Neural cell (in vitro differentiated cells): Measurements from ENCODE around the gene ANKRD42. TPM values are rescaled to one million over a fixed set of nuclear protein-coding genes. Genes with fewer than 3 reads are reported as not detected.

Experiments
- H2AFZ ChIP-seq: fragments of 200-600, 300-800 bp; sonication (generic), shearing (Covaris generic); 2 replicates; pipeline ENCODE4 v1.6.0; 2014; ENCODE audit warnings: low read depth, mild to moderate bottlenecking, antibody characterized with exemption, low read length, moderate library complexity
- H3F3A ChIP-seq: fragments of 200-600 bp; shearing (Covaris generic); 2 replicates; pipeline ENCODE4 v1.6.1; 2016; ENCODE audit warnings: mild to moderate bottlenecking, moderate library complexity, mixed read lengths, antibody characterized with exemption, low read length; ENCODE audit not compliant: insufficient read depth, poor library complexity, severe bottlenecking
- H3K27ac ChIP-seq: fragments of 200-600, 300-800 bp; sonication (generic), shearing (Covaris generic); 2 replicates; pipeline ENCODE4 v1.5.1; 2014; ENCODE audit warnings: mild to moderate bottlenecking, low read length, moderate library complexity
- H3K27me3 ChIP-seq: fragments of 300-800, 200-600 bp; sonication (generic), shearing (Covaris generic); 2 replicates; pipeline ENCODE4 v1.6.0; 2014; ENCODE audit warnings: mild to moderate bottlenecking, low read depth, low read length, moderate library complexity; ENCODE audit not compliant: insufficient read depth
- H3K36me3 ChIP-seq: fragments of 300-800, 200-600 bp; sonication (generic), shearing (Covaris generic); 2 replicates; pipeline ENCODE4 v1.5.1; 2014; ENCODE audit warnings: mild to moderate bottlenecking, antibody characterized with exemption, low read length, moderate library complexity; ENCODE audit not compliant: insufficient read depth
- H3K4me2 ChIP-seq: fragments of 300-800, 200-600 bp; sonication (generic), shearing (Covaris generic); 2 replicates; pipeline ENCODE4 v1.6.0; 2014; ENCODE audit warnings: mild to moderate bottlenecking, low read length
- H3K4me3 ChIP-seq: fragments of 300-800, 200-600 bp; sonication (generic), shearing (Covaris generic); 2 replicates; pipeline ENCODE4 v1.5.1; 2014; ENCODE audit warnings: mild to moderate bottlenecking, low read length, moderate library complexity
- H3K79me2 ChIP-seq: fragments of 200-600 bp; shearing (Covaris generic); replicated peaks from 2 replicates; pipeline ENCODE4 v1.6.0; 2014; ENCODE audit warnings: mild to moderate bottlenecking, low read length, moderate library complexity; ENCODE audit not compliant: insufficient read depth
- H3K9ac ChIP-seq: fragments of 300-800, 200-600 bp; sonication (generic), shearing (Covaris generic); 2 replicates; pipeline ENCODE4 v1.6.1; 2016; ENCODE audit warnings: mild to moderate bottlenecking, low read length, mixed read lengths
- H3K9me2 ChIP-seq: fragments of 200-600 bp; shearing (Covaris generic); 2 replicates; pipeline ENCODE4 v1.6.1; 2016; ENCODE audit warnings: mild to moderate bottlenecking, low read length, mixed read lengths; ENCODE audit not compliant: insufficient read depth
- H3K9me3 ChIP-seq: fragments of 200-600, 300-800 bp; sonication (generic), shearing (Covaris generic); 2 replicates; pipeline ENCODE4 v1.6.1; 2016; ENCODE audit warnings: mild to moderate bottlenecking, mixed run types, low read length, moderate library complexity, mixed read lengths
- H4K20me1 ChIP-seq: fragments of 200-600 bp; shearing (Covaris generic); 2 replicates; pipeline ENCODE4 v1.6.1; 2016; ENCODE audit warnings: mild to moderate bottlenecking, mixed run types; ENCODE audit not compliant: insufficient read depth
- CTCF ChIP-seq: fragments of 450-650 bp; IDR thresholded peaks from 2 replicates; pipeline ENCODE4 v1.5.1; 2014; ENCODE audit warnings: antibody characterized with exemption, mild to moderate bottlenecking, moderate library complexity; ENCODE audit not compliant: poor library complexity, severe bottlenecking
- EP300 ChIP-seq: fragments of 450-650 bp; conservative IDR thresholded peaks from 2 replicates; pipeline ENCODE4 v1.6.1; 2014; ENCODE audit warnings: antibody characterized with exemption, mild to moderate bottlenecking, moderate library complexity; ENCODE audit not compliant: poor library complexity, severe bottlenecking
- EZH2 ChIP-seq: fragments of 200-600, 300-800 bp; shearing (Covaris generic), sonication (generic); IDR thresholded peaks from 2 replicates; pipeline ENCODE4 v1.6.1; 2014; ENCODE audit warnings: antibody characterized with exemption, low read length, borderline replicate concordance, mild to moderate bottlenecking; ENCODE audit not compliant: insufficient read depth, poor library complexity, severe bottlenecking
- MXI1 ChIP-seq: fragments of 450-650 bp; conservative IDR thresholded peaks from 2 replicates; pipeline ENCODE4 v1.6.1; 2014; ENCODE audit warnings: antibody characterized with exemption, mild to moderate bottlenecking; ENCODE audit not compliant: poor library complexity, severe bottlenecking
- POLR2AphosphoS5 ChIP-seq: IDR thresholded peaks from 2 replicates; pipeline ENCODE4 v1.6.1; 2012
- RAD21 ChIP-seq: fragments of 450-650 bp; conservative IDR thresholded peaks from 2 replicates; pipeline ENCODE4 v1.6.1; 2014; ENCODE audit warnings: antibody characterized with exemption, mild to moderate bottlenecking, moderate library complexity
- SMC3 ChIP-seq: fragments of 450-650 bp; conservative IDR thresholded peaks from 2 replicates; pipeline ENCODE4 v1.6.1; 2014; ENCODE audit warnings: antibody characterized with exemption, mild to moderate bottlenecking, moderate library complexity; ENCODE audit not compliant: poor library complexity
- TAF1 ChIP-seq: IDR thresholded peaks from 2 replicates; pipeline ENCODE4 v1.6.1; 2012; ENCODE audit warnings: low read depth
- polyA plus RNA-seq: library from polyadenylated mRNA; depleted of rRNA; stranded (reverse); fragments of >200 nt; gene quantifications from 2 replicates; pipeline ENCODE4 v1.2.3, GENCODE V29; 2014
- TF ChIP-seq, protein P1 (sequence below): IDR thresholded peaks from 2 replicates; pipeline ENCODE4 v1.6.1; 2012; ENCODE audit warnings: borderline replicate concordance

The ANKRD42 gene
- polyA plus RNA-seq, 1 donor from 2014 or later = 16.1 TPM

GRCh38 chr11:83287631-83288030 is 94.1 kb downstream of the ANKRD42 start:
- TF ChIP-seq EP300 (no peak), MXI1 (no peak), RAD21 (no peak), EZH2 (no peak), CTCF (no peak), POLR2AphosphoS5 (no peak), SMC3 (no peak), TAF1 (no peak)
- TF ChIP-seq, protein P1, sequence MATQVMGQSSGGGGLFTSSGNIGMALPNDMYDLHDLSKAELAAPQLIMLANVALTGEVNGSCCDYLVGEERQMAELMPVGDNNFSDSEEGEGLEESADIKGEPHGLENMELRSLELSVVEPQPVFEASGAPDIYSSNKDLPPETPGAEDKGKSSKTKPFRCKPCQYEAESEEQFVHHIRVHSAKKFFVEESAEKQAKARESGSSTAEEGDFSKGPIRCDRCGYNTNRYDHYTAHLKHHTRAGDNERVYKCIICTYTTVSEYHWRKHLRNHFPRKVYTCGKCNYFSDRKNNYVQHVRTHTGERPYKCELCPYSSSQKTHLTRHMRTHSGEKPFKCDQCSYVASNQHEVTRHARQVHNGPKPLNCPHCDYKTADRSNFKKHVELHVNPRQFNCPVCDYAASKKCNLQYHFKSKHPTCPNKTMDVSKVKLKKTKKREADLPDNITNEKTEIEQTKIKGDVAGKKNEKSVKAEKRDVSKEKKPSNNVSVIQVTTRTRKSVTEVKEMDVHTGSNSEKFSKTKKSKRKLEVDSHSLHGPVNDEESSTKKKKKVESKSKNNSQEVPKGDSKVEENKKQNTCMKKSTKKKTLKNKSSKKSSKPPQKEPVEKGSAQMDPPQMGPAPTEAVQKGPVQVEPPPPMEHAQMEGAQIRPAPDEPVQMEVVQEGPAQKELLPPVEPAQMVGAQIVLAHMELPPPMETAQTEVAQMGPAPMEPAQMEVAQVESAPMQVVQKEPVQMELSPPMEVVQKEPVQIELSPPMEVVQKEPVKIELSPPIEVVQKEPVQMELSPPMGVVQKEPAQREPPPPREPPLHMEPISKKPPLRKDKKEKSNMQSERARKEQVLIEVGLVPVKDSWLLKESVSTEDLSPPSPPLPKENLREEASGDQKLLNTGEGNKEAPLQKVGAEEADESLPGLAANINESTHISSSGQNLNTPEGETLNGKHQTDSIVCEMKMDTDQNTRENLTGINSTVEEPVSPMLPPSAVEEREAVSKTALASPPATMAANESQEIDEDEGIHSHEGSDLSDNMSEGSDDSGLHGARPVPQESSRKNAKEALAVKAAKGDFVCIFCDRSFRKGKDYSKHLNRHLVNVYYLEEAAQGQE = no peak
- no peak overlapping the region for H3K4me2 ChIP-seq
- no peak overlapping the region for H3K27ac ChIP-seq

DNA sequence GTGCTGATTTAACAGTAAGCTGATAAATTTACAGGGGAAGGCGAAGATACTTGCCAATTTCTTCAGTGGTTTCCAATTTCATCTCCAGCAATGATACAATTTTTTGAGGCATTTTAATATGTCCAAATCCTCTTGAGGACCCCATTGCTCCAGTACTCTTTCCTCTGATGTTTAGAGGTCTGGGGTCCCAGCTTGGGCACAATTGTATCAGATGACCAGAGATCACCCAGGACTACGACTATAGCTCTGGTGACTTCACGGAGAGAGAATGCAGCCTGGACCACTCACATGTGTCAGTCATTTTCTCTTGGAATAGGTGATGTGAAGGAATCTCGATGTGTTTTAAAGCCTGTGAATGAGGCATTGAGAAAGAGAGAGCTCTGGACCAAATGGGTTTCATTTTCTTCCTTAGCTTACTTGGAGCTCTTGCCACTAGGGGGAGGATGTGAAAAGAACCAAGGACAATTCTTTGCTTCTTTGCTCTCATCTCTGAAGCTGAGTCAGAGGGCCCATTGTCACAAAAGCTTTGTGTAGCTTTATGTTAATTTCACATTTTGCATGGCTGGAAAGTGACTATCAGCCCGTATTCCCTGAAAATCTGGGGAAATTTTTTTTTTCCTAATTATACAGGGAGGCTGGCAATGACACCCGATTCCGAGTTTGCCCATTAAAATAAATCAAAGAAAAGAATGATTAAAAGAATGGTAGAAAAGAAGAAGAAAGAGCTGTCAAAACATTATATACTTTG is 99.4 kb downstream of the ANKRD42 start:
- Histone ChIP-seq H3K9me3 (no peaks in the 10 kb centered on the region), H3K79me2 (no peaks in the 10 kb centered on the region), H3K36me3 (no peaks in the 10 kb centered on the region), H3K4me2 (peak overlapping the region; percentile 3), H3F3A (no peaks in the 10 kb centered on the region), H3K9ac (peak overlapping the region; percentile 55), H3K27me3 (no peaks in the 10 kb centered on the region), H3K27ac (peak overlapping the region; percentile 94), H3K9me2 (no peaks in the 10 kb centered on the region), H3K4me3 (no peak overlapping the region), H2AFZ (peak overlapping the region; percentile 40), H4K20me1 (no peaks in the 10 kb centered on the region)
- TF ChIP-seq EP300 (peak; percentile 17), MXI1 (no peak), TAF1 (no peak), SMC3 (peak; percentile 93), POLR2AphosphoS5 (no peak), RAD21 (peak; percentile 90), CTCF (peak; percentile 88), EZH2 (no peak)
- TF ChIP-seq, protein P1 = peak; percentile 60

More at GRCh38 chr11:83287631-83288030, 94.1 kb downstream of the ANKRD42 start:
- Histone ChIP-seq H3K36me3 (no peaks in the 10 kb centered on the region), H3K9me3 (no peaks in the 10 kb centered on the region), H2AFZ (no peak overlapping the region), H3K4me3 (no peak overlapping the region), H3K27me3 (no peaks in the 10 kb centered on the region), H3K9ac (no peak overlapping the region), H3K79me2 (peaks cover 29% of the 10 kb centered on the region), H3K9me2 (no peaks in the 10 kb centered on the region), H4K20me1 (no peaks in the 10 kb centered on the region), H3F3A (no peaks in the 10 kb centered on the region)
